Measurements from ENCODE around the gene MBNL1.

MBNL1 gene

GRCh38 chr3:152260026-152260425, 8.7 kb upstream of the MBNL1 start:
- no peak for ATAC-seq
- TF ChIP-seq PPARA (CRISPR knock-in tag; IDR thresholded peaks at IDR 0.05; ENCODE audit: borderline replicate concordance) (no peak), ZNF8 (CRISPR knock-in tag; IDR thresholded peaks at IDR 0.05) (no peak), ISL1 (CRISPR knock-in tag; IDR thresholded peaks at IDR 0.05) (no peak), SNAI2 (CRISPR knock-in tag; IDR thresholded peaks at IDR 0.05) (no peak), TSHZ2 (CRISPR knock-in tag; IDR thresholded peaks at IDR 0.05) (no peak), CSDC2 (CRISPR knock-in tag; IDR thresholded peaks at IDR 0.05) (no peak), ZFP3 (CRISPR knock-in tag; IDR thresholded peaks at IDR 0.05) (no peak), POU6F1 (CRISPR knock-in tag; IDR thresholded peaks at IDR 0.05; ENCODE audit: borderline replicate concordance, low read depth) (no peak)

- TF ChIP-seq OSR1 (CRISPR knock-in tag; IDR thresholded peaks at IDR 0.05) (no peak), CSDC2 (CRISPR knock-in tag; IDR thresholded peaks at IDR 0.05) (no peak)
- no peak for ATAC-seq
Measured at GRCh38 chr3:152260529-152260928, 8.2 kb upstream of the MBNL1 start.

- TF ChIP-seq OSR1 (CRISPR knock-in tag; IDR thresholded peaks at IDR 0.05), result no peak
- no peak for TF ChIP-seq ZNF70 (CRISPR knock-in tag; IDR thresholded peaks at IDR 0.05)
- ATAC-seq, result no peak
Measured at GRCh38 chr3:152261329-152261728, 7.4 kb upstream of the MBNL1 start.

GRCh38 chr3:152263711-152264110, 5.0 kb upstream of the MBNL1 start:
- no peak for ATAC-seq
- TF ChIP-seq ZC3H10 (CRISPR knock-in tag; IDR thresholded peaks at IDR 0.05) (no peak), CSRNP3 (CRISPR knock-in tag; IDR thresholded peaks at IDR 0.05) (no peak), TOX (CRISPR knock-in tag; IDR thresholded peaks at IDR 0.05; ENCODE audit: borderline replicate concordance) (no peak), ZFP3 (CRISPR knock-in tag; IDR thresholded peaks at IDR 0.05) (no peak), ZNF565 (CRISPR knock-in tag; conservative IDR thresholded peaks at IDR 0.05; ENCODE audit: low read depth) (no peak), ARNTL (CRISPR knock-in tag; IDR thresholded peaks at IDR 0.05; ENCODE audit: borderline replicate concordance, low read depth) (no peak), ISL1 (CRISPR knock-in tag; IDR thresholded peaks at IDR 0.05) (no peak), ZNF70 (CRISPR knock-in tag; IDR thresholded peaks at IDR 0.05) (no peak), BACH2 (CRISPR knock-in tag; IDR thresholded peaks at IDR 0.05; ENCODE audit: borderline replicate concordance) (no peak), PATZ1 (CRISPR knock-in tag; IDR thresholded peaks at IDR 0.05; ENCODE audit: borderline replicate concordance) (no peak), PPARA (CRISPR knock-in tag; IDR thresholded peaks at IDR 0.05; ENCODE audit: borderline replicate concordance) (no peak), GLIS3 (CRISPR knock-in tag; IDR thresholded peaks at IDR 0.05) (no peak), TSHZ2 (CRISPR knock-in tag; IDR thresholded peaks at IDR 0.05) (no peak), RARB (CRISPR knock-in tag; IDR thresholded peaks at IDR 0.05) (no peak), SNAI2 (CRISPR knock-in tag; IDR thresholded peaks at IDR 0.05) (no peak), OSR1 (CRISPR knock-in tag; IDR thresholded peaks at IDR 0.05) (no peak), CREB5 (CRISPR knock-in tag; IDR thresholded peaks at IDR 0.05; ENCODE audit: low read depth) (no peak)
